HG03095 (cell line): ENCODE measurements around the gene VWA8.
"Not testable (repeated sequence)": the region's sequence is repeated elsewhere in the genome, so short reads cannot be mapped to it uniquely, and the experiment has no call there.

ENCODE experiments used
- ATAC-seq: cut with Tn5 transposase; IDR thresholded peaks from one replicate; pipeline ENCODE4 v1.9.1; 2021; ENCODE audit warnings: moderate library complexity; ENCODE audit not compliant: unreplicated experiment

VWA8 gene

GRCh38 chr13:41597348-41598041 is 363.4 kb downstream of the VWA8 start:
- ATAC-seq, result no peak

GRCh38 chr13:41596190-41596589 is 364.7 kb downstream of the VWA8 start:
- ATAC-seq, result no peak

GRCh38 chr13:41595298-41595697 is 365.6 kb downstream of the VWA8 start:
- ATAC-seq, result no peak

- ATAC-seq, result no peak
Observed at GRCh38 chr13:41590643-41591042, 370.3 kb downstream of the VWA8 start.

- no peak for ATAC-seq
Observed at GRCh38 chr13:41590122-41590521, 370.8 kb downstream of the VWA8 start.

GRCh38 chr13:41589434-41589833 is 371.5 kb downstream of the VWA8 start:
- ATAC-seq, result no peak

- ATAC-seq, result no peak
Observed at GRCh38 chr13:41588899-41589298, 372.0 kb downstream of the VWA8 start.

GRCh38 chr13:41588448-41588847 is 372.5 kb downstream of the VWA8 start:
- ATAC-seq, result no peak

- no peak for ATAC-seq
Observed at GRCh38 chr13:41587490-41587889, 373.4 kb downstream of the VWA8 start.

- ATAC-seq, result no peak
Observed at GRCh38 chr13:41586216-41586615, 374.7 kb downstream of the VWA8 start.

GRCh38 chr13:41582027-41582463 is 378.9 kb downstream of the VWA8 start:
- no peak for ATAC-seq

GRCh38 chr13:41580345-41580744 is 380.6 kb downstream of the VWA8 start:
- ATAC-seq, result no peak

- no peak for ATAC-seq
Observed at GRCh38 chr13:41579881-41580280, 381.0 kb downstream of the VWA8 start.

- ATAC-seq, result no peak
Observed at GRCh38 chr13:41579168-41579567, 381.7 kb downstream of the VWA8 start.

GRCh38 chr13:41578371-41578770 is 382.5 kb downstream of the VWA8 start:
- ATAC-seq, result no peak

GRCh38 chr13:41577436-41577835 is 383.5 kb downstream of the VWA8 start:
- no peak for ATAC-seq

GRCh38 chr13:41573640-41574039 is 387.3 kb downstream of the VWA8 start:
- not testable (repeated sequence) for ATAC-seq

GRCh38 chr13:41571817-41572340 is 389.0 kb downstream of the VWA8 start:
- ATAC-seq, result not testable (repeated sequence)

GRCh38 chr13:41568972-41569351 is 391.9 kb downstream of the VWA8 start:
- ATAC-seq, result no peak

- ATAC-seq, result no peak
Observed at GRCh38 chr13:41568143-41568971, 392.6 kb downstream of the VWA8 start.

- no peak for ATAC-seq
Observed at GRCh38 chr13:41567363-41567762, 393.5 kb downstream of the VWA8 start.

- no peak for ATAC-seq
Observed at GRCh38 chr13:41565846-41566245, 395.1 kb downstream of the VWA8 start.
